Measurements from ENCODE around the gene GPRIN2.

Gene GPRIN2

DNA sequence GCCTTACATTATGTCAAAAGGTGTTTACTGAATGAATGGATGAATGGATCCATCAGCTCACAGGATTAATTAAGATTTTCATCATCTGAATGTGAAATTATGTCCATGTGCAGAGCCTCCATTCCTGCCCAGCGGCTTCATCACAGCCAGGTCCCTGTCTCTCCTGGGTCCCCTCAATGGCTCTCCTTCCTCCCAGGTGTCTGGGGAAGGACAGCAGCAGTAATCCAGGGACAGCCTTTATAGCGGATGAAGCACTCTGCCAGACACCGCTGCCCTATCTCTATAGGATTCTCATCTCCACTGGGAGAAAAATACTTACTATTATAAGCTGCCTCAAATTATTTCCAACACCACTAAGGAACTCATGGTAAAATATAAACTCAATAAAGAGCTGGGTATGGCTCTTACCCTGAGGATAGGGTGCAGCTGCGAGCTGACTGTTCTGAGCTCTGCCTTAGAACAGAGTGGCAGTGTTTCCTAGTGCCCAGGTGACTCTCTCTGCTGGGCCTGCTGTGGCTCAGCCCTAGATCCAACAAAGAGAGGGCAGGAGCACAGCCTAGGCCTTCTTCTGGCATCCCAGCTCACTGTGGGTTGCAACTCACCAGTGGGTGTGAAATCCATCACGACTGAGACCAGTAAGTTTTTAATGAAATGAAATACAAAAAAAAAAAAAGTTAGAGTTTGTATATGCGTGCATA, 38.3 kb downstream of the GPRIN2 start:
- Mint-ChIP-seq H3K27ac (no peak overlapping the region), H3K4me1 (no peaks in the 10 kb centered on the region), H3K36me3 (ENCODE audit: low read depth) (no peaks in the 10 kb centered on the region), H3K4me3 (no peak overlapping the region), H3K27me3 (ENCODE audit: low read depth, poor library complexity) (no peaks in the 10 kb centered on the region), H3K9me3 (no peaks in the 10 kb centered on the region)
- no peak for DNase-seq
- TF ChIP-seq, protein P1, sequence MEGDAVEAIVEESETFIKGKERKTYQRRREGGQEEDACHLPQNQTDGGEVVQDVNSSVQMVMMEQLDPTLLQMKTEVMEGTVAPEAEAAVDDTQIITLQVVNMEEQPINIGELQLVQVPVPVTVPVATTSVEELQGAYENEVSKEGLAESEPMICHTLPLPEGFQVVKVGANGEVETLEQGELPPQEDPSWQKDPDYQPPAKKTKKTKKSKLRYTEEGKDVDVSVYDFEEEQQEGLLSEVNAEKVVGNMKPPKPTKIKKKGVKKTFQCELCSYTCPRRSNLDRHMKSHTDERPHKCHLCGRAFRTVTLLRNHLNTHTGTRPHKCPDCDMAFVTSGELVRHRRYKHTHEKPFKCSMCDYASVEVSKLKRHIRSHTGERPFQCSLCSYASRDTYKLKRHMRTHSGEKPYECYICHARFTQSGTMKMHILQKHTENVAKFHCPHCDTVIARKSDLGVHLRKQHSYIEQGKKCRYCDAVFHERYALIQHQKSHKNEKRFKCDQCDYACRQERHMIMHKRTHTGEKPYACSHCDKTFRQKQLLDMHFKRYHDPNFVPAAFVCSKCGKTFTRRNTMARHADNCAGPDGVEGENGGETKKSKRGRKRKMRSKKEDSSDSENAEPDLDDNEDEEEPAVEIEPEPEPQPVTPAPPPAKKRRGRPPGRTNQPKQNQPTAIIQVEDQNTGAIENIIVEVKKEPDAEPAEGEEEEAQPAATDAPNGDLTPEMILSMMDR (IDR thresholded peaks at IDR 0.05) = no peak

DNA sequence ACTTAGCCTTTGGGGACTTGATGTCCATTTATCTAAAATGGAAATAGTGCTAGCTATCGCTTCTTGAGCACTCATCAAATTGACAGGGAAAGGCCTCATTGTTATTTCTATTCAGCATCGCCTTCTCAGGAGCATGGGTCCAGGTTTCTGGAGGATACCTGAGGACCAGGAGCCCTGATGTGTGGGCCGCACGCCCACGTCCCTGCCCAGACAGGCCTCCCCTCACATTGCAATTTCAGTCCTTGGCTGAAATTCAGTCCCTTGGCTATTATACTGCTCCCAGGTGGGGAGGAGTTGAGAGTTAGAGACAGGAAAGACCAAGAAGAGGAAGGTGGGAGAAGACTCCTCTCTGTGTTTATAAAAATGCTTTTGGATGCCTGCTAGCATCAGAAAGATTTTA, 38.9 kb downstream of the GPRIN2 start:
- Mint-ChIP-seq H3K36me3 (ENCODE audit: low read depth) (no peaks in the 10 kb centered on the region), H3K4me3 (no peak overlapping the region), H3K9me3 (no peaks in the 10 kb centered on the region), H3K27me3 (ENCODE audit: low read depth, poor library complexity) (no peaks in the 10 kb centered on the region), H3K4me1 (no peaks in the 10 kb centered on the region), H3K27ac (peak overlapping the region; percentile 87)
- TF ChIP-seq, protein P1 (IDR thresholded peaks at IDR 0.05) = no peak
- DNase-seq = no peak

DNA sequence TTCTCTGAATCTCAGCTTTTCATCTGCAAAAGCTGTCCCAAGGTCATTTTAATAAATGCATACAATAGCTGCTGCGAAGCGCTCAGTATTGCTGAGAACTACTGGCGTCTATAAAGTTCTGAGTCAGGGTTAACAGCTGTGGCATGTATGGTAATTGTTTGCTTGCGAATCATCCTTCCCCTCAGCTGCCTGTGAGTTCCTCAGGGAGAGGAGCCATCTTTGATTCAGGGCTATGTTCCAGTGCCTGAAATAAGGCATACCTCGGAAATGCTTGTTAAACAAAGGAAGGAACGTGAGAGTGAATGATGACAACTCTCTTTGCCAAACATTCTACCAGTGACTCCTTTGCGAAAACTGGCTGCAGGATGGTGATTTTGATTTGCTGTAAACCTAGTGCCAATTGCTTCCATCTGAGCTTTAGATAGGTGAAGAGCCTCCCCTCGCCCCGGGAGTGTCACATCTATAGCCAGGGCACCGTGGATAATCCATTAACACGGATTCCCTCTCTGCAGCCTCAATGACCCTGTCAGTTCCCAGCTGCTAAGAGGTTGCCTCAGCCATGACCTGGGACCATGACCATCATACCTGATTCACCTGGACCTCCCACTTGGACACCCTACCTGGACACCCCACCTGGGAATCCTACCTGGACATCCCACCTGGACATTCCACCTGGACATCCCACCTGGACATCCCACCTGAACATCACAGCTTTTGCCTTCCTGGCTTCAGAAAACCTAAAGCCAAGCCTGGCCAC, 39.6 kb downstream of the GPRIN2 start:
- H3K4me1 Mint-ChIP-seq = no peaks in the 10 kb centered on the region
- no peak overlapping the region for H3K27ac Mint-ChIP-seq
- H3K36me3 Mint-ChIP-seq (ENCODE audit: low read depth) = no peaks in the 10 kb centered on the region
- H3K9me3 Mint-ChIP-seq = no peaks in the 10 kb centered on the region
- no peaks in the 10 kb centered on the region for H3K27me3 Mint-ChIP-seq (ENCODE audit: low read depth, poor library complexity)
- H3K4me3 Mint-ChIP-seq = no peak overlapping the region
- TF ChIP-seq, protein P1 (IDR thresholded peaks at IDR 0.05) = no peak
- DNase-seq = no peak

DNA sequence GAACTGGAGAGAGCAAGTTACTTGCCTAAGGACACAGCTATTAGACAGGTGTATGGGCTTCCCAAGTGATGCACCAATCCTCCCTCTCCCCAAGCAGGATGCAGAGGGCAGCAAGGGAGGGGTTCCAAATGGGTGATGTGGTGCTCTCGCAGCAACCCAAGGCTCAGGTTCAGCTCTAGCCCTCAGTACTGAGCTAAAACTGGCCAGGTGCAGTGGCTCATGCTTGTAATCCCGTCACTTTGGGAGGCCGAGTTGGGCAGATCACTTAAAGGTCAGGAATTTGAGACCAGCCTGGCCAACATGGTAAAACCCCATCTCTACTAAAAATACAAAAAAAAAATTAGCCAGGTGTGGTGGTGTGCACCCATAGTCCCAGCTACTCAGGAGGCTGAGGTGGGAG, 40.7 kb downstream of the GPRIN2 start:
- Mint-ChIP-seq H3K4me1 (no peaks in the 10 kb centered on the region), H3K27me3 (ENCODE audit: low read depth, poor library complexity) (no peaks in the 10 kb centered on the region), H3K9me3 (no peaks in the 10 kb centered on the region), H3K4me3 (no peak overlapping the region), H3K27ac (no peak overlapping the region), H3K36me3 (ENCODE audit: low read depth) (no peaks in the 10 kb centered on the region)
- DNase-seq = no peak
- TF ChIP-seq, protein P1 (IDR thresholded peaks at IDR 0.05) = no peak

DNA sequence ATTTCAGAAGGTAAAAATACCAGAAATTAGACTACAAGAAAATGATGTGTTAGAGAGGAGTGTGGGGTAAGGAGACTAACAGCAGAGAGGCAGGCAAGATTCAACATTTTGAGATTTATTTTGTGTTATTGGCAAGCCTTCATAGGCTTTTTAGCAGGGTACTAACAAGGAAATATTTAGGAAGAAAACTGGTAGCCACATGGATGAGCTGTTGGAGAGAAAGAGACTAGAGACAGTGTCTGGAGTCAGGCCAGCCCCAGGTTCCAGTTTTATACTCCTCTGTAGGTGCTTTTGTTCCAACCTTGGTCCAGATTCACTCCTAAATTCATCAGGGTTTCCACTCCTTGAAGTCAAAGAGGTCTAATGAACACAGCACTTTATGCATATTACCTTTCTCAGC, 41.1 kb downstream of the GPRIN2 start:
- Mint-ChIP-seq H3K4me3 (no peak overlapping the region), H3K27me3 (ENCODE audit: low read depth, poor library complexity) (no peaks in the 10 kb centered on the region), H3K27ac (no peak overlapping the region), H3K9me3 (no peaks in the 10 kb centered on the region), H3K4me1 (no peaks in the 10 kb centered on the region), H3K36me3 (ENCODE audit: low read depth) (no peaks in the 10 kb centered on the region)
- TF ChIP-seq, protein P1 (IDR thresholded peaks at IDR 0.05) = no peak
- no peak for DNase-seq
